K562 (cell line): ENCODE data around the gene KAT7. TPM values are rescaled to one million over a fixed set of nuclear protein-coding genes. Genes with fewer than 3 reads are reported as not detected.

ENCODE experiments used
- ATF7 ChIP-seq: fragments of 450-650 bp; IDR thresholded peaks from 2 replicates; pipeline ENCODE4 v1.7.1; 2014; ENCODE audit warnings: mild to moderate bottlenecking, moderate library complexity
- CREB1 ChIP-seq, 2 experiments: sonication (generic) in 1 of 2; formaldehyde crosslinking in 1 of 2; IDR thresholded peaks; 2 replicates each; pipeline versions ENCODE4 v1.6.1 to v1.8.0; 2012 to 2022; ENCODE audit warnings: inconsistent platforms in 1 of 2, mild to moderate bottlenecking in 1 of 2, missing genetic modification reagents in 1 of 2, moderate library complexity in 1 of 2
- HDAC2 ChIP-seq: fragments of 450-650 bp; IDR thresholded peaks from 2 replicates; pipeline ENCODE4 v1.6.1; 2016; ENCODE audit warnings: mild to moderate bottlenecking
- HLTF ChIP-seq: fragments of 450-650 bp; IDR thresholded peaks from 2 replicates; pipeline ENCODE4 v1.6.1; 2016
- KAT7 ChIP-seq: sonication (generic); formaldehyde crosslinking; IDR thresholded peaks from 2 replicates; pipeline ENCODE4 v1.8.0; 2022; ENCODE audit warnings: missing genetic modification reagents, mild to moderate bottlenecking, borderline replicate concordance
- KLF16 ChIP-seq: IDR thresholded peaks from 2 replicates; pipeline ENCODE4 v1.6.1; 2016; ENCODE audit warnings: antibody characterized with exemption
- NONO ChIP-seq, 2 experiments: fragments of 200-400 bp in 1 of 2; fragments of 450-650 bp in 1 of 2; formaldehyde crosslinking in 1 of 2; IDR thresholded peaks; 2 replicates each; pipeline ENCODE4 v1.6.1; 2017; ENCODE audit warnings: low read depth in 2 of 2, mild to moderate bottlenecking in 2 of 2, moderate library complexity in 2 of 2, low read length in 1 of 2
- POLR2H ChIP-seq: IDR thresholded peaks from 2 replicates; pipeline ENCODE4 v1.6.1; 2016; ENCODE audit warnings: missing genetic modification characterization, low read depth, mild to moderate bottlenecking, control low read depth, missing compliant biosample characterization, moderate library complexity
- PPARD ChIP-seq: fragments of 250-450 bp; sonication (Bioruptor Pico); IDR thresholded peaks from 2 replicates; pipeline ENCODE4 v1.8.0; 2022; ENCODE audit warnings: inconsistent platforms, mild to moderate bottlenecking, moderate library complexity
- SMARCB1 ChIP-seq: IDR thresholded peaks from 2 replicates; pipeline ENCODE4 v1.6.1; 2011; ENCODE audit warnings: improper control_type of control experiment, low read depth; ENCODE audit not compliant: insufficient read length
- SUPT5H ChIP-seq: fragments of 450-650 bp; IDR thresholded peaks from 2 replicates; pipeline ENCODE4 v1.6.1; 2016
- THRB ChIP-seq: fragments of 450-650 bp; formaldehyde crosslinking; conservative IDR thresholded peaks from 2 replicates; pipeline ENCODE4 v1.4.0; 2022; ENCODE audit warnings: mild to moderate bottlenecking, missing genetic modification characterization
- U2AF2 ChIP-seq: fragments of 200-400 bp; formaldehyde crosslinking; optimal IDR thresholded peaks from 2 replicates; pipeline ENCODE3; 2017; ENCODE audit warnings: low read depth, mild to moderate bottlenecking, low read length
- ZNF592 ChIP-seq: fragments of 450-650 bp; IDR thresholded peaks from 2 replicates; pipeline ENCODE4 v1.6.1; 2017; ENCODE audit warnings: antibody characterized with exemption, mild to moderate bottlenecking
- ZSCAN32 ChIP-seq: fragments of 450-650 bp; formaldehyde crosslinking; IDR thresholded peaks from 2 replicates; pipeline ENCODE4 v1.4.0; 2020; ENCODE audit warnings: mild to moderate bottlenecking, moderate library complexity
- polyA plus RNA-seq, 8 experiments: library from polyadenylated mRNA; depleted of rRNA in 4 of 8; stranded (reverse) in 5 of 8; unstranded in 3 of 8; fragments of >200 nt; fragmentation: Nextera tagmentation in 2 of 8; fragmentation: Illumina TruSeq in 1 of 8; extraction: Ambion mirVana in 2 of 8; extraction: Trizol in 1 of 8; gene quantifications; 2 replicates each; pipeline versions ENCODE4 v1.2.1 to v1.2.3, GENCODE V29; 2011 to 2014; ENCODE audit warnings: inconsistent platforms in 1 of 8, missing spikeins in 1 of 8
- total RNA-seq, 7 experiments: library from RNA; depleted of rRNA in 6 of 7; stranded (reverse); fragments of >200 nt in 6 of 7; fragmentation: Illumina TruSeq in 2 of 7; extraction: Trizol in 2 of 7; gene quantifications; 2 replicates each; pipeline versions ENCODE4 v1.2.1 to v1.2.3, GENCODE V29; 2011 to 2021; ENCODE audit warnings: low replicate concordance in 1 of 7
- TF ChIP-seq, protein P1 (sequence below): fragments of 250-450 bp; sonication (Bioruptor Pico); IDR thresholded peaks from 2 replicates; pipeline ENCODE4 v1.8.0; 2021; ENCODE audit warnings: mild to moderate bottlenecking, moderate library complexity
- TF ChIP-seq, protein P2 (sequence below), 2 experiments: fragments of 450-650 bp; conservative IDR thresholded peaks; 2 replicates each; pipeline ENCODE4 v1.6.1; 2017; ENCODE audit warnings: mild to moderate bottlenecking in 2 of 2, moderate library complexity in 2 of 2

The KAT7 gene
- total and polyA plus RNA-seq, 9 of the 15 experiments (the other 6 are each of a cell fraction or from before 2014, with no cell fraction given) = 10.8 to 57.3 (median 34.8) TPM

DNA sequence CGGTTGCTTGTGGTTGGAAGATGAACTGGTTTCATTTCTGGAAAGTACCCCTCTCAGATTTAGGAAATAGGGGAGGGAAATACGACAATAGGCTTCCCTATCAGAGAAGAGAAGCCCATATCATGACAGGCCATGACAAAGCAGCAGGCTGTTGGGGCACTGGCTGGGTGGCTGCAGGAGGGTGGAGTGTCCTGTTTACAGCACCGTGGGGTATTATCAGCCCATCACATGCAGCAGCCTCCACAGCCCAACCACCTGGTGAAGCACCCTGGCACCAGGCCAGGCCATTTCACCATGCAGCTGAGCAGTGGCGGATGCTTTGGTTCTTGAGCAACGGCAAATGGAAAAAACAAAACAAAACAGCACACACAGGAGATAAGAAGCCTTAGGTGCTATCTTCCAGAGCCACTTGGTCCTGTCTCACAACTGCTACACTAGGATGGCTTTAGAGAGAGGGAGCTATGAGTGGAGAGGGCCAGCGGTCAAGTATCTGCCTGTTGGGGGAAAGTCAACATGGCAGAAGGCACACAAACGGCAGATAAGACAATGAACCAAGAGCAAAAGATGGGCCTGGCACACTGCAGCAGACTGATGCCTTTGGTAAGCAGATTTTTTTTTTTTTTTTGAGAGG lies 48.7 kb upstream of the KAT7 start (continued):
- TF ChIP-seq ZNF592 (peak; percentile 88), THRB (CRISPR knock-in tag) (peak; percentile 55; the same call in 1 of the 2 replicates), HLTF (peak; percentile 100), SUPT5H (no peak; the same call in 1 of the 2 replicates), POLR2H (tag) (peak; percentile 84), PPARD (no peak), CREB1 (IDR thresholded peaks at IDR 0.05) (peak; percentile 81), CREB1 (CRISPR knock-in tag; IDR thresholded peaks at IDR 0.05) (peak; percentile 74; the same call in 1 of the 2 replicates), ATF7 (peak; percentile 95), KAT7 (CRISPR knock-in tag) (peak; percentile 61; the same call in 1 of the 2 replicates), HDAC2 (peak; percentile 99), U2AF2 (no peak), SMARCB1 (no peak), NONO (IDR thresholded peaks at IDR 0.05; ENCODE audit: low read depth in 2 of 2, low read length in 1 of 2) (peak in 1 of 2 experiments; percentile 88; a peak in 1 of 4 replicates), KLF16 (peak; percentile 100), ZSCAN32 (CRISPR knock-in tag) (no peak)
- TF ChIP-seq, protein P1, sequence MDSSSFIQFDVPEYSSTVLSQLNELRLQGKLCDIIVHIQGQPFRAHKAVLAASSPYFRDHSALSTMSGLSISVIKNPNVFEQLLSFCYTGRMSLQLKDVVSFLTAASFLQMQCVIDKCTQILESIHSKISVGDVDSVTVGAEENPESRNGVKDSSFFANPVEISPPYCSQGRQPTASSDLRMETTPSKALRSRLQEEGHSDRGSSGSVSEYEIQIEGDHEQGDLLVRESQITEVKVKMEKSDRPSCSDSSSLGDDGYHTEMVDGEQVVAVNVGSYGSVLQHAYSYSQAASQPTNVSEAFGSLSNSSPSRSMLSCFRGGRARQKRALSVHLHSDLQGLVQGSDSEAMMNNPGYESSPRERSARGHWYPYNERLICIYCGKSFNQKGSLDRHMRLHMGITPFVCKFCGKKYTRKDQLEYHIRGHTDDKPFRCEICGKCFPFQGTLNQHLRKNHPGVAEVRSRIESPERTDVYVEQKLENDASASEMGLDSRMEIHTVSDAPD (CRISPR knock-in tag) = peak; percentile 96
- TF ChIP-seq, protein P2, sequence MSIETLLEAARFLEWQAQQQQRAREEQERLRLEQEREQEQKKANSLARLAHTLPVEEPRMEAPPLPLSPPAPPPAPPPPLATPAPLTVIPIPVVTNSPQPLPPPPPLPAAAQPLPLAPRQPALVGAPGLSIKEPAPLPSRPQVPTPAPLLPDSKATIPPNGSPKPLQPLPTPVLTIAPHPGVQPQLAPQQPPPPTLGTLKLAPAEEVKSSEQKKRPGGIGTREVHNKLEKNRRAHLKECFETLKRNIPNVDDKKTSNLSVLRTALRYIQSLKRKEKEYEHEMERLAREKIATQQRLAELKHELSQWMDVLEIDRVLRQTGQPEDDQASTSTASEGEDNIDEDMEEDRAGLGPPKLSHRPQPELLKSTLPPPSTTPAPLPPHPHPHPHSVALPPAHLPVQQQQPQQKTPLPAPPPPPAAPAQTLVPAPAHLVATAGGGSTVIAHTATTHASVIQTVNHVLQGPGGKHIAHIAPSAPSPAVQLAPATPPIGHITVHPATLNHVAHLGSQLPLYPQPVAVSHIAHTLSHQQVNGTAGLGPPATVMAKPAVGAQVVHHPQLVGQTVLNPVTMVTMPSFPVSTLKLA (conservative IDR thresholded peaks at IDR 0.05) = peak; percentile 93 to 97
